ENCODE measurements around the gene KCNN1.

- TF ChIP-seq PRDM10 (IDR thresholded peaks at IDR 0.05; ENCODE audit: partially characterized antibody) (no peak), ZNF518B (CRISPR knock-in tag; IDR thresholded peaks at IDR 0.05) (no peak), CTCF (IDR thresholded peaks at IDR 0.05 in 2 of 3, conservative IDR thresholded peaks at IDR 0.05 in 1 of 3; ENCODE audit: insufficient read depth in 2 of 3, low read depth in 1 of 3, low read length in 3 of 3) (no peak), RBM39 (optimal IDR thresholded peaks at IDR 0.05; ENCODE audit: low read depth, low read length) (no peak), ZBTB26 (CRISPR knock-in tag; IDR thresholded peaks at IDR 0.05) (no peak), ZKSCAN3 (CRISPR knock-in tag; IDR thresholded peaks at IDR 0.05) (no peak), GABPA (tag; conservative IDR thresholded peaks at IDR 0.05; ENCODE audit: low read depth) (no peak), HOXB6 (CRISPR knock-in tag; IDR thresholded peaks at IDR 0.05; ENCODE audit: borderline replicate concordance) (no peak)
These were observed 49.5 kb downstream of the KCNN1 start for GRCh38 chr19:18016209-18016910.

Data from K562 (cell line).